ENCODE results near the gene SCFD1.
"Not testable (repeated sequence)": the region's sequence is repeated elsewhere in the genome, so short reads cannot be mapped to it uniquely, and the experiment has no call there.

SCFD1 gene

GRCh38 chr14:30614155-30614554, 8.0 kb upstream of the SCFD1 start:
- DNase-seq = no peak

- no peak for DNase-seq
Observed at GRCh38 chr14:30620178-30620577, 1.9 kb upstream of the SCFD1 start.

GRCh38 chr14:30621354-30621939, 672 bp upstream of the SCFD1 start:
- DNase-seq = no peak

- DNase-seq = no peak
Observed at GRCh38 chr14:30623412-30624131, 1.5 kb downstream of the SCFD1 start.

- DNase-seq = no peak
Observed at GRCh38 chr14:30624132-30624423, 2.0 kb downstream of the SCFD1 start.

- no peak for DNase-seq
Observed at GRCh38 chr14:30625533-30625932, 3.4 kb downstream of the SCFD1 start.

- not testable (repeated sequence) for DNase-seq
Observed at GRCh38 chr14:30629432-30629831, 7.3 kb downstream of the SCFD1 start.

GRCh38 chr14:30630248-30630647, 8.1 kb downstream of the SCFD1 start:
- DNase-seq = no peak

GRCh38 chr14:30632730-30633129, 10.6 kb downstream of the SCFD1 start:
- no peak for DNase-seq

- DNase-seq = no peak
Observed at GRCh38 chr14:30638926-30639325, 16.8 kb downstream of the SCFD1 start.

GRCh38 chr14:30641207-30641606, 19.1 kb downstream of the SCFD1 start:
- DNase-seq = no peak

GRCh38 chr14:30644462-30644861, 22.3 kb downstream of the SCFD1 start:
- DNase-seq = not testable (repeated sequence)

GRCh38 chr14:30645600-30645999, 23.5 kb downstream of the SCFD1 start:
- DNase-seq = no peak

- no peak for DNase-seq
Observed at GRCh38 chr14:30648471-30648870, 26.4 kb downstream of the SCFD1 start.

GRCh38 chr14:30651937-30652336, 29.8 kb downstream of the SCFD1 start:
- no peak for DNase-seq

- no peak for DNase-seq
Observed at GRCh38 chr14:30655124-30655523, 33.0 kb downstream of the SCFD1 start.

GRCh38 chr14:30655658-30656057, 33.5 kb downstream of the SCFD1 start:
- no peak for DNase-seq

GRCh38 chr14:30656190-30656632, 34.1 kb downstream of the SCFD1 start:
- peak; percentile 4 to 13 for DNase-seq

GRCh38 chr14:30657050-30657449, 34.9 kb downstream of the SCFD1 start:
- DNase-seq = no peak

GRCh38 chr14:30657606-30658163, 35.6 kb downstream of the SCFD1 start:
- DNase-seq = no peak

GRCh38 chr14:30658645-30659044, 36.5 kb downstream of the SCFD1 start:
- no peak for DNase-seq

- DNase-seq = no peak
Observed at GRCh38 chr14:30669594-30669993, 47.5 kb downstream of the SCFD1 start.

- DNase-seq = no peak
Observed at GRCh38 chr14:30673071-30673470, 51.0 kb downstream of the SCFD1 start.

GRCh38 chr14:30678926-30679431, 56.9 kb downstream of the SCFD1 start:
- no peak for DNase-seq

Data from activated CD4-positive, alpha-beta T cell treated with anti-CD3 and anti-CD28 coated beads for 4 hours (primary cell).